ENCODE results near the gene CACNA1I.
"Not testable (repeated sequence)": the region's sequence is repeated elsewhere in the genome, so short reads cannot be mapped to it uniquely, and the experiment has no call there.

CACNA1I gene

GRCh38 chr22:39724857-39725256 is 154.3 kb downstream of the CACNA1I start:
- DNase-seq = no peak

GRCh38 chr22:39725351-39726035 is 154.9 kb downstream of the CACNA1I start:
- DNase-seq = no peak

GRCh38 chr22:39727541-39727940 is 157.0 kb downstream of the CACNA1I start:
- no peak for DNase-seq

- no peak for DNase-seq
These were observed 157.8 kb downstream of the CACNA1I start for GRCh38 chr22:39728236-39728860.

- no peak for DNase-seq
These were observed 158.8 kb downstream of the CACNA1I start for GRCh38 chr22:39729141-39729934.

- DNase-seq = no peak
These were observed 160.9 kb downstream of the CACNA1I start for GRCh38 chr22:39731481-39731880.

- DNase-seq = no peak
These were observed 161.5 kb downstream of the CACNA1I start for GRCh38 chr22:39731881-39732555.

- no peak for DNase-seq
These were observed 162.1 kb downstream of the CACNA1I start for GRCh38 chr22:39732625-39733024.

GRCh38 chr22:39733191-39733590 is 162.6 kb downstream of the CACNA1I start:
- DNase-seq = no peak

GRCh38 chr22:39734046-39734445 is 163.5 kb downstream of the CACNA1I start:
- not testable (repeated sequence) for DNase-seq

- DNase-seq = no peak
These were observed 164.3 kb downstream of the CACNA1I start for GRCh38 chr22:39734866-39735265.

- DNase-seq = no peak
These were observed 165.2 kb downstream of the CACNA1I start for GRCh38 chr22:39735776-39736175.

- no peak for DNase-seq
These were observed 168.2 kb downstream of the CACNA1I start for GRCh38 chr22:39738746-39739145.
